SK-N-SH treated with all-trans-retinoic acid at 6 μM for 48 hours (cell line): ENCODE measurements around the gene ADAMTS17.

Experiments used
- ATAC-seq: fragments of 200-7000 bp; cut with Tn5 transposase; 3 replicates; pipeline ENCODE4 v1.9.1; 2020; ENCODE audit warnings: mild to moderate bottlenecking, moderate library complexity
- ARNTL ChIP-seq: fragments of 450-650 bp; formaldehyde crosslinking; IDR thresholded peaks from 2 replicates; pipeline ENCODE4 v1.5.0; 2020; ENCODE audit warnings: low read depth, mild to moderate bottlenecking, moderate library complexity, borderline replicate concordance
- BACH2 ChIP-seq: fragments of 250-450 bp; sonication (Bioruptor Pico); IDR thresholded peaks from 2 replicates; pipeline ENCODE4 v1.9.0; 2021; ENCODE audit warnings: mild to moderate bottlenecking, borderline replicate concordance
- CREB5 ChIP-seq: fragments of 250-450 bp; sonication (Bioruptor Pico); IDR thresholded peaks from 2 replicates; pipeline ENCODE4 v1.5.1; 2020; ENCODE audit warnings: low read depth, mild to moderate bottlenecking, moderate library complexity
- CSDC2 ChIP-seq: fragments of 250-450 bp; sonication (Bioruptor Pico); IDR thresholded peaks from 2 replicates; pipeline ENCODE4 v1.5.0; 2020; ENCODE audit warnings: mild to moderate bottlenecking, moderate library complexity
- ESRRG ChIP-seq: fragments of 250-450 bp; sonication (Bioruptor Pico); IDR thresholded peaks from 2 replicates; pipeline ENCODE4 v1.6.1; 2021; ENCODE audit warnings: mild to moderate bottlenecking
- GLIS3 ChIP-seq: fragments of 250-450 bp; sonication (Bioruptor Pico); IDR thresholded peaks from 2 replicates; pipeline ENCODE4 v1.5.0; 2020; ENCODE audit warnings: mild to moderate bottlenecking, moderate library complexity
- OSR1 ChIP-seq: fragments of 250-450 bp; sonication (Bioruptor Pico); IDR thresholded peaks from 2 replicates; pipeline ENCODE4 v1.8.0; 2022; ENCODE audit warnings: moderate library complexity, mild to moderate bottlenecking, inconsistent platforms
- PPARA ChIP-seq: fragments of 250-450 bp; sonication (Bioruptor Pico); IDR thresholded peaks from 2 replicates; pipeline ENCODE4 v1.5.0; 2020; ENCODE audit warnings: mild to moderate bottlenecking, borderline replicate concordance
- RARB ChIP-seq: fragments of 250-450 bp; sonication (Bioruptor Pico); IDR thresholded peaks from 2 replicates; pipeline ENCODE4 v1.8.0; 2021; ENCODE audit warnings: mild to moderate bottlenecking, moderate library complexity
- TCF4 ChIP-seq: fragments of 250-450 bp; sonication (Bioruptor Pico); IDR thresholded peaks from 2 replicates; pipeline ENCODE4 v1.8.0; 2021; ENCODE audit warnings: mild to moderate bottlenecking, moderate library complexity, borderline replicate concordance
- TOX ChIP-seq: fragments of 250-450 bp; sonication (Bioruptor Pico); IDR thresholded peaks from 2 replicates; pipeline ENCODE4 v1.8.0; 2021; ENCODE audit warnings: mild to moderate bottlenecking, moderate library complexity, borderline replicate concordance
- TSHZ2 ChIP-seq: fragments of 250-450 bp; sonication (Bioruptor Pico); IDR thresholded peaks from 2 replicates; pipeline ENCODE4 v1.5.0; 2020; ENCODE audit warnings: mild to moderate bottlenecking, moderate library complexity
- ZC3H10 ChIP-seq: fragments of 250-450 bp; sonication (Bioruptor Pico); IDR thresholded peaks from 2 replicates; pipeline ENCODE4 v1.5.1; 2021; ENCODE audit warnings: mild to moderate bottlenecking, moderate library complexity
- ZFP30 ChIP-seq: fragments of 450-650 bp; formaldehyde crosslinking; IDR thresholded peaks from 2 replicates; pipeline ENCODE4 v1.5.0; 2022; ENCODE audit warnings: mild to moderate bottlenecking, moderate library complexity
- ZNF565 ChIP-seq: fragments of 450-650 bp; formaldehyde crosslinking; conservative IDR thresholded peaks from 2 replicates; pipeline ENCODE4 v1.5.0; 2020; ENCODE audit warnings: low read depth, mild to moderate bottlenecking, moderate library complexity
- ZNF70 ChIP-seq: fragments of 450-650 bp; formaldehyde crosslinking; IDR thresholded peaks from 2 replicates; pipeline ENCODE4 v1.5.0; 2020; ENCODE audit warnings: mild to moderate bottlenecking, moderate library complexity
- ZNF8 ChIP-seq: fragments of 450-650 bp; formaldehyde crosslinking; IDR thresholded peaks from 2 replicates; pipeline ENCODE4 v1.5.0; 2020; ENCODE audit warnings: mild to moderate bottlenecking, moderate library complexity
- TF ChIP-seq, protein P1 (sequence below): fragments of 250-450 bp; sonication (Bioruptor Pico); IDR thresholded peaks from 2 replicates; pipeline ENCODE4 v1.8.0; 2021; ENCODE audit warnings: low read depth, mild to moderate bottlenecking, moderate library complexity, borderline replicate concordance
- TF ChIP-seq, protein P2 (sequence below): fragments of 250-450 bp; sonication (Bioruptor Pico); IDR thresholded peaks from 2 replicates; pipeline ENCODE4 v1.5.1; 2021; ENCODE audit warnings: mild to moderate bottlenecking, moderate library complexity
- TF ChIP-seq, protein P3 (sequence below): fragments of 250-450 bp; sonication (Bioruptor Pico); IDR thresholded peaks from 2 replicates; pipeline ENCODE4 v1.8.0; 2020; ENCODE audit warnings: mild to moderate bottlenecking, moderate library complexity, borderline replicate concordance

Gene ADAMTS17

GRCh38 chr15:100330221-100330620 is 11.6 kb downstream of the ADAMTS17 start:
- TF ChIP-seq BACH2 (CRISPR knock-in tag) (no peak), ZNF70 (CRISPR knock-in tag) (no peak), TCF4 (CRISPR knock-in tag) (no peak), TOX (CRISPR knock-in tag) (no peak), ZFP30 (CRISPR knock-in tag) (no peak), GLIS3 (CRISPR knock-in tag) (no peak), ZNF565 (no peak), ESRRG (CRISPR knock-in tag) (no peak), TSHZ2 (CRISPR knock-in tag) (no peak)
- TF ChIP-seq, protein P1, sequence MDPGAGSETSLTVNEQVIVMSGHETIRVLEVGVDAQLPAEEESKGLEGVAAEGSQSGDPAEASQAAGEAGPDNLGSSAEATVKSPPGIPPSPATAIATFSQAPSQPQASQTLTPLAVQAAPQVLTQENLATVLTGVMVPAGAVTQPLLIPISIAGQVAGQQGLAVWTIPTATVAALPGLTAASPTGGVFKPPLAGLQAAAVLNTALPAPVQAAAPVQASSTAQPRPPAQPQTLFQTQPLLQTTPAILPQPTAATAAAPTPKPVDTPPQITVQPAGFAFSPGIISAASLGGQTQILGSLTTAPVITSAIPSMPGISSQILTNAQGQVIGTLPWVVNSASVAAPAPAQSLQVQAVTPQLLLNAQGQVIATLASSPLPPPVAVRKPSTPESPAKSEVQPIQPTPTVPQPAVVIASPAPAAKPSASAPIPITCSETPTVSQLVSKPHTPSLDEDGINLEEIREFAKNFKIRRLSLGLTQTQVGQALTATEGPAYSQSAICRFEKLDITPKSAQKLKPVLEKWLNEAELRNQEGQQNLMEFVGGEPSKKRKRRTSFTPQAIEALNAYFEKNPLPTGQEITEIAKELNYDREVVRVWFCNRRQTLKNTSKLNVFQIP (CRISPR knock-in tag) = no peak
- TF ChIP-seq, protein P2, sequence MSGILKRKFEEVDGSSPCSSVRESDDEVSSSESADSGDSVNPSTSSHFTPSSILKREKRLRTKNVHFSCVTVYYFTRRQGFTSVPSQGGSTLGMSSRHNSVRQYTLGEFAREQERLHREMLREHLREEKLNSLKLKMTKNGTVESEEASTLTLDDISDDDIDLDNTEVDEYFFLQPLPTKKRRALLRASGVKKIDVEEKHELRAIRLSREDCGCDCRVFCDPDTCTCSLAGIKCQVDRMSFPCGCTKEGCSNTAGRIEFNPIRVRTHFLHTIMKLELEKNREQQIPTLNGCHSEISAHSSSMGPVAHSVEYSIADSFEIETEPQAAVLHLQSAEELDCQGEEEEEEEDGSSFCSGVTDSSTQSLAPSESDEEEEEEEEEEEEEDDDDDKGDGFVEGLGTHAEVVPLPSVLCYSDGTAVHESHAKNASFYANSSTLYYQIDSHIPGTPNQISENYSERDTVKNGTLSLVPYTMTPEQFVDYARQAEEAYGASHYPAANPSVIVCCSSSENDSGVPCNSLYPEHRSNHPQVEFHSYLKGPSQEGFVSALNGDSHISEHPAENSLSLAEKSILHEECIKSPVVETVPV (CRISPR knock-in tag) = no peak
- TF ChIP-seq, protein P3, sequence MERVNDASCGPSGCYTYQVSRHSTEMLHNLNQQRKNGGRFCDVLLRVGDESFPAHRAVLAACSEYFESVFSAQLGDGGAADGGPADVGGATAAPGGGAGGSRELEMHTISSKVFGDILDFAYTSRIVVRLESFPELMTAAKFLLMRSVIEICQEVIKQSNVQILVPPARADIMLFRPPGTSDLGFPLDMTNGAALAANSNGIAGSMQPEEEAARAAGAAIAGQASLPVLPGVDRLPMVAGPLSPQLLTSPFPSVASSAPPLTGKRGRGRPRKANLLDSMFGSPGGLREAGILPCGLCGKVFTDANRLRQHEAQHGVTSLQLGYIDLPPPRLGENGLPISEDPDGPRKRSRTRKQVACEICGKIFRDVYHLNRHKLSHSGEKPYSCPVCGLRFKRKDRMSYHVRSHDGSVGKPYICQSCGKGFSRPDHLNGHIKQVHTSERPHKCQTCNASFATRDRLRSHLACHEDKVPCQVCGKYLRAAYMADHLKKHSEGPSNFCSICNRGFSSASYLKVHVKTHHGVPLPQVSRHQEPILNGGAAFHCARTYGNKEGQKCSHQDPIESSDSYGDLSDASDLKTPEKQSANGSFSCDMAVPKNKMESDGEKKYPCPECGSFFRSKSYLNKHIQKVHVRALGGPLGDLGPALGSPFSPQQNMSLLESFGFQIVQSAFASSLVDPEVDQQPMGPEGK (CRISPR knock-in tag) = no peak
- ATAC-seq = no peak

DNA sequence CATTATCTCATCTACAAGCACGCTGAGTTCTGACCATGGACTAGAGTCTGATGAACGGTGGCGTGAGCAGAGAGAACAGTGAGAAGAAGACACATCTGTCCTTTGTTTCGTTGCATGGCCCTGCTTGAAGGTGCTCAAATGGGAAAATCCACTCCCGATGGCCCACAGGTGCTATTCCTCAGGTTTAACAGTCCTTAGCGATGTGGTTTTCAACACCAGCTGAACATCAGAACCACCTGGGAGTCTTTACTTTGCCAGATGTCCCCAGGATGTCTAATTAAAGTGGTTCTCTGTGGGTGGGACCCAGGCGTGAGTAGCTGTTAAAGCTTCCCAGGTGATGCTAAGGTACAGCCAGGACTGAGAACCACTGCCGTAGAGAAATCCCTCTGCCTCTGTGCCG is 13.0 kb downstream of the ADAMTS17 start:
- no peak for ATAC-seq

More for the DNA sequence above, 13.0 kb downstream of the ADAMTS17 start:
- TF ChIP-seq CREB5 (CRISPR knock-in tag) (no peak), OSR1 (no peak), ZNF70 (CRISPR knock-in tag) (no peak), RARB (CRISPR knock-in tag) (no peak), ZFP30 (CRISPR knock-in tag) (no peak), ZNF8 (no peak), GLIS3 (CRISPR knock-in tag) (no peak), TOX (CRISPR knock-in tag) (no peak), ZC3H10 (CRISPR knock-in tag) (no peak), BACH2 (CRISPR knock-in tag) (no peak), ARNTL (CRISPR knock-in tag) (no peak), TSHZ2 (CRISPR knock-in tag) (no peak), PPARA (CRISPR knock-in tag) (no peak), CSDC2 (CRISPR knock-in tag) (no peak)
- TF ChIP-seq, protein P2 (CRISPR knock-in tag) = no peak
- TF ChIP-seq, protein P3 (CRISPR knock-in tag) = no peak
- TF ChIP-seq, protein P1 (CRISPR knock-in tag) = no peak
